A549 (cell line): Measurements from ENCODE around the gene CCDC78.

ENCODE experiments used
- CHD2 ChIP-seq: fragments of 150-350 bp; IDR thresholded peaks from 2 replicates; pipeline ENCODE4 v1.6.1; 2014; ENCODE audit warnings: low read length; ENCODE audit not compliant: partially characterized antibody
- CHD4 ChIP-seq: fragments of 200-600 bp; sonication (generic); IDR thresholded peaks from 2 replicates; pipeline ENCODE4 v1.6.1; 2016; ENCODE audit warnings: antibody characterized with exemption, mild to moderate bottlenecking, borderline replicate concordance
- EP300 ChIP-seq, 2 experiments: fragments of >200 bp; sonication (Bioruptor Twin); formaldehyde crosslinking; IDR thresholded peaks; 2 replicates in 1 of 2; 3 replicates in 1 of 2; pipeline ENCODE4 v1.6.1; 2016 to 2017
- JUNB ChIP-seq: fragments of >200 bp; sonication (Bioruptor Twin); formaldehyde crosslinking; IDR thresholded peaks from 2 replicates; pipeline ENCODE4 v1.6.1; 2016
- MAX ChIP-seq: IDR thresholded peaks from 2 replicates; pipeline ENCODE4 v1.6.1; 2012
- NR3C1 ChIP-seq: fragments of >200 bp; sonication (Bioruptor Twin); formaldehyde crosslinking; IDR thresholded peaks from 3 replicates; pipeline ENCODE4 v1.6.1; 2017
- PHF8 ChIP-seq: fragments of 200-600 bp; sonication (generic); IDR thresholded peaks from 2 replicates; pipeline ENCODE4 v1.6.1; 2016; ENCODE audit warnings: low read depth, mild to moderate bottlenecking, antibody characterized with exemption, moderate library complexity, borderline replicate concordance
- POLR2A ChIP-seq: IDR thresholded peaks from 2 replicates; pipeline ENCODE4 v1.6.1; 2012; ENCODE audit warnings: mild to moderate bottlenecking, low read length
- RCOR1 ChIP-seq: fragments of 150-350 bp; IDR thresholded peaks from 2 replicates; pipeline ENCODE4 v1.6.1; 2014; ENCODE audit warnings: antibody characterized with exemption, low read length, low read depth
- RFX5 ChIP-seq: fragments of 450-650 bp; IDR thresholded peaks from 2 replicates; pipeline ENCODE4 v1.7.1; 2014; ENCODE audit warnings: antibody characterized with exemption, mild to moderate bottlenecking, moderate library complexity
- SMC3 ChIP-seq: fragments of >200 bp; sonication (Bioruptor Twin); formaldehyde crosslinking; IDR thresholded peaks from 3 replicates; pipeline ENCODE4 v1.6.1; 2018; ENCODE audit warnings: inconsistent platforms
- TF ChIP-seq, protein P1 (sequence below): fragments of 450-650 bp; IDR thresholded peaks from 2 replicates; pipeline ENCODE4 v1.6.1; 2014; ENCODE audit warnings: antibody characterized with exemption
- TF ChIP-seq, protein P2 (sequence below): fragments of >200 bp; sonication (Bioruptor Twin); formaldehyde crosslinking; IDR thresholded peaks from 3 replicates; pipeline ENCODE4 v1.5.1; 2016

DNA sequence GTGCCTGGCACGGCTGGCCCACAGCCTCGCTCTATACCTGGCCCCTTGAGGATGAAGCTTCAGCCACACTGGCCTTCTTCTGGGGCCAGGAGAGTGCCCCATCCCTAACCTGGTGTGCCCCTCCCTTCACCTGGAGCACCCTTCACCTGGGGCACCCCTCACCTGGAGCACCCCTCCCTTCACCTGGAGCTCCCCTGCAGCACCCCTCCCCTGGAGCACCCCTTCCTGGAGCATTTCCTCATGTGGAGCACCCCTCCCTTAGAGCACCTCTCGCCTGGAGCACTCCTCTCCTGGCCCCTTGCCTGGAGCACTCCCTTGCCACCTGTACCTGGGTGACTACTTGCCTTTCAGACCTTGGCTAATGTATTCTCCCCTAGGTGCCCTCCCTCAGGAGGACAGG lies 18.2 kb downstream of the CCDC78 start:
- no peak for TF ChIP-seq JUNB
- TF ChIP-seq, protein P1, sequence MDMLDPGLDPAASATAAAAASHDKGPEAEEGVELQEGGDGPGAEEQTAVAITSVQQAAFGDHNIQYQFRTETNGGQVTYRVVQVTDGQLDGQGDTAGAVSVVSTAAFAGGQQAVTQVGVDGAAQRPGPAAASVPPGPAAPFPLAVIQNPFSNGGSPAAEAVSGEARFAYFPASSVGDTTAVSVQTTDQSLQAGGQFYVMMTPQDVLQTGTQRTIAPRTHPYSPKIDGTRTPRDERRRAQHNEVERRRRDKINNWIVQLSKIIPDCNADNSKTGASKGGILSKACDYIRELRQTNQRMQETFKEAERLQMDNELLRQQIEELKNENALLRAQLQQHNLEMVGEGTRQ = no peak
- TF ChIP-seq, protein P2, sequence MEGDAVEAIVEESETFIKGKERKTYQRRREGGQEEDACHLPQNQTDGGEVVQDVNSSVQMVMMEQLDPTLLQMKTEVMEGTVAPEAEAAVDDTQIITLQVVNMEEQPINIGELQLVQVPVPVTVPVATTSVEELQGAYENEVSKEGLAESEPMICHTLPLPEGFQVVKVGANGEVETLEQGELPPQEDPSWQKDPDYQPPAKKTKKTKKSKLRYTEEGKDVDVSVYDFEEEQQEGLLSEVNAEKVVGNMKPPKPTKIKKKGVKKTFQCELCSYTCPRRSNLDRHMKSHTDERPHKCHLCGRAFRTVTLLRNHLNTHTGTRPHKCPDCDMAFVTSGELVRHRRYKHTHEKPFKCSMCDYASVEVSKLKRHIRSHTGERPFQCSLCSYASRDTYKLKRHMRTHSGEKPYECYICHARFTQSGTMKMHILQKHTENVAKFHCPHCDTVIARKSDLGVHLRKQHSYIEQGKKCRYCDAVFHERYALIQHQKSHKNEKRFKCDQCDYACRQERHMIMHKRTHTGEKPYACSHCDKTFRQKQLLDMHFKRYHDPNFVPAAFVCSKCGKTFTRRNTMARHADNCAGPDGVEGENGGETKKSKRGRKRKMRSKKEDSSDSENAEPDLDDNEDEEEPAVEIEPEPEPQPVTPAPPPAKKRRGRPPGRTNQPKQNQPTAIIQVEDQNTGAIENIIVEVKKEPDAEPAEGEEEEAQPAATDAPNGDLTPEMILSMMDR = no peak
- no peak for TF ChIP-seq SMC3
- no peak for TF ChIP-seq MAX
- TF ChIP-seq EP300 (IDR thresholded peaks at IDR 0.05) = no peak
- TF ChIP-seq POLR2A = no peak
- TF ChIP-seq RFX5 = no peak
- no peak for TF ChIP-seq NR3C1
- TF ChIP-seq RCOR1 = no peak
- TF ChIP-seq CHD4 = no peak
- no peak for TF ChIP-seq PHF8
- TF ChIP-seq CHD2 = no peak
